Measurements from ENCODE around the gene CNEP1R1.
A peak's percentile ranks its signal among the peaks of the same experiment; 100 is the strongest.

The CNEP1R1 gene

DNA sequence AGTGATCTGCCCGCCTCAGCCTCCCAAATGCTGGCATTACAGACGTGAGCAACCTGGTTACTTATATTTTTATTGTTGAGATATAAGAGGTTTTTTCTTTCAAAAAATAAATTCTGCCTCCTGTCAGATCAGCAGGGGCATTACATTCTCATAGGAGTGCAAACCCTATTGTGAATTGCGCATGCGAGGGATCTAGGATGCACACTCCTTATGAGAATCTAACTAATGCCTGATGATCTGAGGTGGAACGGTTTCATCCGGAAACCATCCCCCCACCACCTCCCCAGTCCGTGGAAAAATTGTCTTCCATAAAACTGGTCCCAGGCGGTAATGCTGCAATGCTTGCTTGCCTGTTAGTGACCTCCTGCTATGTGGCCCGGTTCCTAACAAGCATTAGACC lies 7.5 kb upstream of the CNEP1R1 start:
- DNase-seq (ENCODE audit: low read depth in 2 of 2): no peak

DNA sequence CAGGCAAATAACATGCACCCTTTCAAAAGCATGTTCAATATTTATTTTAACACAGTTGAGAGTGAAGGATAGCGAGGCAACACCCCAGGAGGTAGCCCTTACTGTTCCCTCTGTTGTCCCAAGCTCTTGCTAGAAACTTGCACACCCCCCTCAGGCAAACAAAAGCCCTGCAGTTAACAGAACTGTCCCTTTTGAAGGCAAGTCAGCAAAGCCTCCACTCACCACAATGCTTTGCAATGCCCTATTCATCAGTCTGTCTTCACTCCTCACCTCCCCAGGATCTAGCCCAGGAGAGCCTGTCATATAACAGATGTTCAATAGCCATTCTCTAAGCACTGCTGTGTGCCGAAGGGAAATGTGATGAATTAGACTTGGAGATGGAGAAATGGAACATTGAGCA lies 3.5 kb upstream of the CNEP1R1 start:
- no peak for DNase-seq (ENCODE audit: low read depth in 2 of 2)

DNA sequence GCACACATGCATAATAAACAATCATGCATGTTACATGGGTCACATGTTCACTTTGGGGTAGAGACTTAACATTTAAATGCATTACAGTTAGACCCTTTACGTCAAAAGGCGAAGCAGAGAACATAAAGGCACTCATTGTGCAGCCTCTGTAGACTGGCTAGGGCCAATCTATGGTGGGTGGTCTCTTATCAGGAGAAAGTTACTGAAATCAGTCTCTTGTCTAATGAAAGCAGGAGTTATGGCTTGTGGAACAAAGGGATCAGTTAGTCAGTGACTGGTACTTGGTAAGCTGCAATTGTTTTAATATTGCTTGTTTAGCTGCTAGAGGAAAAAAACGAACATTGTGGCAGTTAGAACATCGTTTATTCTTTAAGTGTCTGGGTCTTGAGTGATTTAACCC lies 1.4 kb upstream of the CNEP1R1 start:
- no peak for DNase-seq (ENCODE audit: low read depth in 2 of 2)

DNA sequence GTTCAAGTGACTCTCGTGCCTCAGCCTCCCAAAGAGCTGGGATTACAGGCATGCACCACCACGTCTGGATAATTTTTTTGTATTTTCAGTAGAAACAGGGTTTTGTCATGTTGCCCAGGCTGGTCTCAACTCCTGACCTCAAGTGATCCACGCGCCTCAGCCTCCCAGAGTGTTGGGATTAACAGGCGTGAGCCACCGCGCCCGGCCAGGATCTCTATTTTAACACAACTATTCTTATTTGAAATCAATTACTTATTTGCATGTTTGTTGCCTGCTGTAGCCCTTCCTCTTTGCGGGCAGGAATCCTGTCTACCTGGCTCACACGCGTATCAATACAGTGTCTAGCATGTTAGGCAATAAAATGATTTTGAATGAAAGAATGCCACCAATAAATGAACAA lies 818 bp upstream of the CNEP1R1 start:
- no peak for DNase-seq (ENCODE audit: low read depth in 2 of 2)

DNA sequence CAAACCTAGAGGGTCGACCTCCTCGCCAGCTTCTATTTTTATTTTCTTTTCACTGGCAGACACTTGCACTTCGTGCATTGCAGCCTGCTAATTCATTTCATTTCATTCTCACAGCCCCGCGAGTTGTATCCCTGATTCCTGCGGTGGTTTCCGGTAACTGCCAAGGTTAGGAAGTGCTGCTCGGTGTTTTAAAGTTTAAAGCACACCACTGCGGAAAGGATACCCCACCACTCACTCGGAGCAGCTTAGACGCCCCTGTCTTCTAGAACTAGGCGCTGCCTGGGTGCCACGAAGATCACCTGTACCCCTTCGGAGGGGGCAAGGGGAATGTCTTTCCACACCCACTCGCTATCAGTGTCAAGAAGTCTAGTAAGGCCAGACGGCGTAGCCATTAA lies 509 bp downstream of the CNEP1R1 start:
- peak in 1 of 2 donors; percentile 2 for DNase-seq (ENCODE audit: low read depth in 2 of 2)

DNA sequence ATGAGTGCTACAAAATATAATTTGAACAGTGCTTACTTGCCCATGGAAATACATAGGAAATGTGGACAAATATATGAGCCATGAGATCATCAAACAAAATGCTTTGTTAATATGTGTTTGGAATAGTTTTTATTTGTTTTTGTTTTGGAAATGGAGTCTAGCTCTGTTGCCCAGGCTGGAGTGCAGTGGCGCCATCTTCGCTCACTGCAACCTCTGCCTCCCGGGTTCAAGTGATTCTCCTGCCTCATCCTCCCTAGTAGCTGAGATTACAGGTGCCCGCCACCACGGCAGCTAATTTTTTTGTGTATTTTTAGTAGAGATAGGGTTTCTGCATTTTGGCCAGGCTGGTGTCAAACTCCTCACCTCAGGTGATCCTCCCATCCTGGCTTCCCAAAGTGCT lies 2.8 kb downstream of the CNEP1R1 start:
- no peak for DNase-seq (ENCODE audit: low read depth in 2 of 2)

DNA sequence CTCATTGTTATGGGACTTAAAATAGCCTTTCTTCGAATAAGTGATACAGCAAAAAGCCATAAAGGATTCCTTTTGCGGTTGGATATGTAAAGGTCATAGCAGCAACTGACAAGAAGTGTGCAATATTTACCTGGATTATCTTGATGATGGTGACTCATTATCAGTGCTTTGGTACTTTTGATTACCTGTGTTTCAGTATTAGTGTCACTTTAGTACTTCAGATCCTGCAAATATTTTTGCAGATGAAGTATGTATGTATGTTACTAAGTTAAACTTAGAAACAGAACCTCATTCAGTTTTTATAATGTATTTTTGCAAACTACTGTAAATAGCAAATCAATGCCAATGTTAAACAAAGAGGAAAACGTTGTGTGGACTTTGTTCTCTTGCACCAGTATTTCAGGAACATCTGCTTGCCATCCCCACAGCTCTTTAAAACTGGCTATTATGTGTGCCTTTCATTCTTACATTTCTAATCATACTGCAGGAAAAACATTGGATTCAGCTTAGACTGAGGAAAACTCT lies 10.5 kb downstream of the CNEP1R1 start:
- no peak for DNase-seq (ENCODE audit: low read depth in 2 of 2)

DNA sequence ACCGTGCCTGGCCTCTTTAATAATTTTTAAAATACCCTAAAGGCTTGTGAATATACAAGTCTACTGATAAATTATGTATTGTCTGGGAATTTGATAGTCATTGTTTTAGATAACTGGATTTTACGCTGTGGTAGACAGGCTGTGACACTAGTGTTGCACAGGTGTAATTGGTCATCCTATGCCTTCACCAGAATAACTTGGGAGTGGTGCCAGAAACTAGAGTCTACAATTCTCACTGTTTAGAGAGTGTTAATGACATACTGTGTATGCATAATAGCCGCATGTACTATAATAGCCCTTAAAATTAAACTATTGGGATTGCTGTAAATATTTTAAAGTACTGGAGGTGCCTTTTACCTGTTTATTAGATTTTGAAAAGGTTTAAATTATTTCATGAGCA lies 11.4 kb downstream of the CNEP1R1 start:
- no peak for DNase-seq (ENCODE audit: low read depth in 2 of 2)

DNA sequence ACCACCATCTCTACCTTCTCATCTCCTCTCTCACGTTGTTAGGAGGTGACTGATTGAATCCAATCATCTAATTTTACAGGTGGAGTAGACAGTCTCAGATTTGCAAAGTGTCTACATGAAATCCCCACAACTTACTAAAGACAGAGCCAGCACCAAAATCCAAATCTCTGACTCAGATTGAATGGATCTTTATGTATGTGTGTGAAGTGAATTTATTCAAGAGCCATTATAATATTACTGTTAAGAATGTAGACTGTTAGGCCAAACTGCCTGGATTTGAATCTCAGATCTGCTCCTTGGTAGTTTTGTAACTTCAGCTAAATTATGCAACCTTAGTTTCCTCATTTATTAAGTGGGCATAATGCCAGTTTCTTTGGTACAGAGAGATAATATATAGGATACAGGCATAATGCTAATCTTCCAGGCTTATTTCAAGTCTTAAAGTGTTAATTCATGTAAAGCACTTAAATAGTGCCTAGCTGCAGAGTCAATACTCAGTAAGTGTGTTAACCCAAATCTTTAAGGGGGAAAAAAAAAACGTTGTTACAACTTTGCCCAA lies 12.7 kb downstream of the CNEP1R1 start:
- no peak for DNase-seq (ENCODE audit: low read depth in 2 of 2)

DNA sequence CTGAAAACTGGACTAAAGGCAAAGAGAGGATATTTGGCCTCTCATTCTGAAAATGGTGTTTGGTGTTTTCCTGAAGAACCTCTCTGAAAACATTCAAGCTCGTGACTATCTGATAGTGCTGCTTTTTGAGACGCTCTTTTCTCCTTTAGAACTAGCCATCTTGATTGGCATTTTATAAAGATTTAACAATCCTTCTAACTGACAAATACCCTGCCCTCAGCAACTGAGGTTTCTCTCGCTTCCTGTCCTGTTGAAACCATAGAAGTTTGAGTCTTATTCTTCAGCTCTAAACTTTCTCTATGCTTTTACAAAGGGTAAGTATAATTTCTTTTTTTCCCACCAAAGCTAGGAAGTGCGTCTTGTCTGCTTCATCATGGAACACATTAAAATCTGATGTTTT lies 13.3 kb downstream of the CNEP1R1 start:
- DNase-seq (ENCODE audit: low read depth in 2 of 2): no peak

DNA sequence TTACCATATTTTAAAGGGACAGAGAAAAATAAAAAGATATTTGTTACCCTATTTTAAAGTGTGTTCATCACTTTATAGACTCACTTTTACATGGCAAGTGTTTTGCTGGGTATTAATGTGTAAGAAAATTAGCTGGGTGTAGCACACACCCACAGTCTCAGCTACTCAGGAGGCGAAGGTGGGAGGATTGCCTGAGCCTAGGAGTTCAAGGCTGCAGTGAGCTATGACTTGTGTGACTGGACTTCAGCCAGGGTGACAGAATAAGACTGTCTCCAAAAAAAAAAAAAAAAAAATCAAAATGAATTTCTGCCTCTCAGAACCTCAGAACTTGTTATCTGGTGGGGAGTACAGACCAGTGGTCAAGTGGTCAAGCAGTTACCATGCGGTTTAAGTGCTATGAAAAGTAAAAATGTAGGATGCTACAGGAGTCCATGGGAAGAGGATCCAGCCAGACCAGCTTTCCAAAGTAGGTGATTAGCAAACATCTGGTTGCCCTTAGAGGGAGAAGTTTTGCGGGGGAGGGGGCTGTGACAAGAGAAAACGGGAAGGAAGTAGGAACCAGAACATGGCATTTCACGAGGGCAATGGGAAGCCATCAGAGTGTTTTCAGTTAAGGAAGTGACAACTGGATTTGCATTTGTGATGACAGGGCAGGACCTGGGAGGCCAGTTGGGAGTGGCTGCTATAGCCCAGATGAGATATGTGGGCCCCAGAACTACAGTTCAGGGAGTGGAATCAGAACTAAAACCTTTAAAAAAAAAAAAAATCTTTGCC lies 13.9 kb downstream of the CNEP1R1 start:
- no peak for DNase-seq (ENCODE audit: low read depth in 2 of 2)

DNA sequence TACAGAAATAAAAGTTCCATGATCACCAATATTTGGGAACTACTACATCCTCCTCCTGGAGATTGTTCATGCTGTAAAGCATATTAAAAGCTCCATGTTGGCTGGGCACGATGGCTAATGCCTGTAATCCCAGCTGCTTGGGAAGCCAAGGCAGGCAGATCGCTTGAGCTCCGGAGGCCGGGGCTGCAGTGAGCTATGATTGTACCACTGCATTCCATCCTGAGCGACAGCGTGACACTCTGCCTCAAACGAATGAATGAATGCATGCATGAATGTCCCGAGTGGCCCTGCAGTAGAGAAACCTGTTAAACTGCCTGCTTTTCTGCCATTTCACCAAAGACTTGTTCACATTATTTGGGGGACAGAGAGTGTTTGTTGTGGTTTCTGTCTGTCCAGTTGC lies 15.0 kb downstream of the CNEP1R1 start:
- no peak for DNase-seq (ENCODE audit: low read depth in 2 of 2)

DNA sequence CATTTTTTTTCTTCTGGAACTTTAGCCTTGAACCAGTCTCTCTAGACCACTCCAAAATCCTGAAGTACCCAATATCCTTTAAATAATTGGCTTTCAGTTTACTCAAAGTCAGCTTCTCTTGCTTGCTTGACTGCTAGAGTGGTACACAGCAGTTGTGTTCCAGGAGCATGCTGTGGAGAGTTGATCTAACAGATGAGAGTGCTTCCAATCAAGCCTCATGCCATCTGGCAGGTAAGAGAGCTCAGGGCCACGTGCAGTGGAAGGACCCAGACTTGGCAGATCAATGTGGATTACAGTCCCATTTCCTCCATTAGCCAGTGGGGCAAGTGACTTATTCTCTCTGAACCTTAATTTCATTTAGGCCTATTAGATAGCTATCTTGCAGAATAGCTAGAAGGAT lies 15.7 kb downstream of the CNEP1R1 start:
- DNase-seq (ENCODE audit: low read depth in 2 of 2): no peak

DNA sequence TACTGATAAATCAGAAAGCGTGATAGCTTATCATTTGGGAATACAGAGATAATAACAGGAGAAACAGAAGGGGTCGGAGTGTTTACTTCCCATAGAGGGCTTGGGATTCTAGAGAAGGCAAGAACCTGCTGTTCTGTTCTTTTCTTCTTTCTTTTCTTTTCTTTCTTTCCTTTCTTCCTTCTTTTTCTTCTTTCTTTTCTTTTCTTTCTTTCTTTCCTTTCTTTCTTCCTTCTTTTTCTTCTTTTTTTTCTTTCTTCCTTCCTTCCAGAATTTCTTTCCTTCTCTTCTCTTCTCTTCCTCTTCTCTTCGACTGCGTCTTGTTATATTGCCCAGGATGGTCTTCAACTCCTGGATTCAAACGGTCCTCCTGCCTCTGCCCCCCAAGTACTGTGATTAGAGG lies 18.3 kb downstream of the CNEP1R1 start:
- no peak for DNase-seq (ENCODE audit: low read depth in 2 of 2)

DNA sequence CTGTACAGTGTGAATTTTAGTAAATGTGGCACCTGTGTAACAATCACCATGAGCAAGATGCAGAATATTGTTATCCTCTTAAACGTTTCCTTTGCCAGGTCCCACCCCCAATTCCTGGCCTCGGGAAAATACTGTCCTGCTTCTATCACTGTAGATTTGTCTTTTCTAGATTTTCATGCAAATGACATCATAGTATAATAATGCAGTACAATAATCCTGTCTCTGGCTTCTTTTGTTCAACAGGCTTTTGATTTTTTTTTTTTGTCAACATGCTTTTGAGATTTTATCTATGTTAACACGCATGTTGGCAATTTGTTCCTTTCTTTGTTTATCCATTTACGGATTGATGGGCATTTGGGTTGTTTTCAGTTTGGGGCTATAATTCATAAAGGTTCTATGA lies 20.4 kb downstream of the CNEP1R1 start:
- no peak for DNase-seq (ENCODE audit: low read depth in 2 of 2)

DNA sequence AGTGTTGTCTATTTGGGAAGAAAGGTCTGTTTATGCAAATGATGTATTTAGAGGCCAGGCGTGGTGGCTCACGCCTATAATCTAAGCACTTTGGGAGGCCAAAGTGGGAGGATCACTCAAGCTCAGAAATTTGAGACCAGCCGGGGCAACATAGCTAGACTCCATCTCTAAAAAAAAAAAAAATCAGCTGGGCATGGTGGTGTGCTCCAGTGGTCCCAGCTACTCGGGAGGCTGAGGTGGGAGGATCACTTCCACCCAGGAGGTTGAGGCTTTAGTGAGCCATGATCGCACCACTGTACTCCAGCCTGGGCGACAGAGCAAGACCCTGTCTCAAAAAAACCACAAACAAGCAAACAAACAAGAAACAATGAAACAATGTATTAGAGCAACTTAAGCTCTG lies 21.8 kb downstream of the CNEP1R1 start:
- DNase-seq (ENCODE audit: low read depth in 2 of 2): no peak

DNA sequence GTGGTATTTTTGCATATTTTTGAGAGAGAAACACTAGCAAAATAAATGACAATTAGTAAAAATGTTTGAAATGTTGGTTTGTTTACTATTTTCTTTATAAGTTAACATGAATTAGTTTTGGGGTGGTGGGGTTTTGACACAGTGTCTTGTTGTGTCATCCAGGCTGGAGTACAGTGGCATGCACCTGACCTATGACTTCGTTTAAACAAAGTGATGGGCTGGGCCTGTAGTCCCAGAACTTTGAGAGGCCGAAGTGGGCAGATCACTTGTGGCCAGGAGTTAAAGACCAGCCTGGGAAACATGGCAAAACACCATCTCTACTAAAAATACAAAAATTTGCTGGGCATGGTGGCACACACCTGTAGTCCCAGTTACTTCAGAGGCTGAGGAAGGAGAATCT lies 22.8 kb downstream of the CNEP1R1 start:
- DNase-seq (ENCODE audit: low read depth in 2 of 2): no peak

DNA sequence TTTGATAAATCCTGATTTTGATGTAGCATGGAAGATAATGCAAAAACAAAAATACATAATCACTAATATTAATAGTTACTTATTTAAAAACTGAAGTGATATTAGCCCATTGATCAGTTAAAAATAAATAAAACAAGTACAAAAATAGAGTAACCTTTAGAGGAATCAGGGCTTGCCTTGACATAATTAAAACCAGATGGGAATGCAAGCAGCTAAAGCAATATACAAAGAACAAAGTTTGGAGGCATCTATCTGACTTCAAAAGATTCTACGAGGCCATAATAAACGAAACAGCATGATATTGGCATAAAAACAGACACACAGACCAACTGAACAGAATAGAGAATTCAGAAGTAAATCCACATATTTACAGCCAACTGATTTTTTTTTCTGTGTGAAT lies 25.8 kb downstream of the CNEP1R1 start:
- DNase-seq (ENCODE audit: low read depth in 2 of 2): no peak

DNA sequence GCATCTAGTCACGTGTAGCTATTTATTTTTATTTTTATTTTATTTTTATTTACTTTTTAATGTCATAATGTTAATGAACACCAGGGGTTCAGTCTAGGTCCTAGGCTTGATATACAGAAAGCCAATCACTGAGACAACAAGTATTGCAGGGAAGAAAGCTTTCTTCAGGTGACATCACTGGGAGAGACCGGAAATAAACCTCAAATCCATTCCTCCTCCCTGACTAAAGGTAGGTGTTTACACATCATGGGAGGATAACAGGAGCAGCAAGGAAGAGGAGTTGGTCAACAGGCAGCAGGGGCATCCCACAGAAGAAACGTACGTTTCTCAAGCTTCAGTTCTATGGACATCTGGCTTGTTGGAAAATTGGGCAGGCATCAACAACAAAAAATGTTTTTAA lies 31.2 kb downstream of the CNEP1R1 start:
- DNase-seq (ENCODE audit: low read depth in 2 of 2): no peak

DNA sequence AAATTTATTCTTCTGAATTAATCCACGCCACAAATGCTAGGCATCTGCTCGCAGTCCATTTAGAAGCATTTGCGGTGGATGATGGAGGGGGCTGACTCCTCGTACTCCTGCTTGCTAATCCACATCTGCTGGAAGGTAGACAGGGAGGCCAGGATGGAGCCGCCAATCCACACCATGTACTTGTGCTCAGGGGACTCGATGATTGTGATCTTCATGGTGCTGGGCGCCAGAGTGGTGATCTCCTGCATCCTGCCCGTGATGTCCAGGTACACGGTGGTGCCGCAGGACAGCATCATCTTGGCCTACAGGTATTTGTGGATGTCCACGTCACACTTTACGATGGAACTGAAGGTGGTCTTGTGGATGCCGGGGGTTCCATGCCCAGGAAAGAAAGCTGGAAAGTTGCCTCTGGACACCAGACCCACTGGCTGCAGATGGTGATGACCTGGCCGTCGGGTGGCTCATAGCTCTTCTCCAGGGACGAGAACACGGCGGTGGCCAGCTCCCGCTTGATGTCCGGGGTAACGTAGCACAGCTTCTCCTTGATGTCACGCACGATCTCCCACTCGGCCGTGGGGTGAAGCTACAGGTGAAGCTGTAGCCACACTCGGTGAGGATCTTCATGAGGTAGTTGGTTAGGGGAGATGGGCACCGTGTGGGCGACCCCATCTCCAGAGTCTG lies 33.2 kb downstream of the CNEP1R1 start:
- DNase-seq (ENCODE audit: low read depth in 2 of 2): no peak

DNA sequence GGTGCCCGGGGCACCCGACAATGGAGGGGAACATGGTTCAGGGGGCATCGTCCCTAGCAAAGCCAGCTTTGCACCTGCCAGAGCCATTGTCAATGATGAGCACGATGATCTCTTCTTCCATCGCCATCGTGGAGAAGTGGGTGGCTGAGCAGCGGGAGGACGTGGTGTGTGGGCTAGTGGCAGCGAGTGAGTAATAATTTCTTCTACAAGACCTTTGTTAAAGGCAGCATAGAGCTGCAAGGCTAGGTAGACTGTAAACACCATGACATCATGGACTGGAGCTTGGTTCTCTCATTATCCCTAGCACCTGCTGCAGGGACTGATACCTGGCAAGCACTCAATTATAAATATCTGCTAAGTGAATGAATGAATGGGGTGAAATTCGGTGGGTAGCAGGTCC lies 34.1 kb downstream of the CNEP1R1 start:
- no peak for DNase-seq (ENCODE audit: low read depth in 2 of 2)

DNA sequence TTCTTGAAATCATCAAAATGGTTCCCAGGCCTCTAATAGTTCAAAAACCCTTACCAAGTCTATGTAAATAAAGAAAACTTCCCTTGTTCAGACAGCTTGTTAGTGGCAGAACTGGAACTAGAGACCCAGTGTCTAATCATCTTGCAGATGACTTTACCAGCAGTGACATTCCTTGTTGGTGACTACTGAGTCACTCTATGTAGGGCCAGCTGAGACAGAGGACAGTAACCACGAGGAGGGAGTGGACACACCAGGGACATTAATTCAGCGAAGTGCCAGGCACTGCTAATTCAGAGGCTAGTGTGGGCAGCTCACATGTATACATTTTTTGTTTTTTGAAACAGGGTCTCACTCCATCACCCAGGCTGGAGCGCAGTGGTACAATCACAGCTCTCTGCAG lies 34.6 kb downstream of the CNEP1R1 start:
- DNase-seq (ENCODE audit: low read depth in 2 of 2): no peak

DNA sequence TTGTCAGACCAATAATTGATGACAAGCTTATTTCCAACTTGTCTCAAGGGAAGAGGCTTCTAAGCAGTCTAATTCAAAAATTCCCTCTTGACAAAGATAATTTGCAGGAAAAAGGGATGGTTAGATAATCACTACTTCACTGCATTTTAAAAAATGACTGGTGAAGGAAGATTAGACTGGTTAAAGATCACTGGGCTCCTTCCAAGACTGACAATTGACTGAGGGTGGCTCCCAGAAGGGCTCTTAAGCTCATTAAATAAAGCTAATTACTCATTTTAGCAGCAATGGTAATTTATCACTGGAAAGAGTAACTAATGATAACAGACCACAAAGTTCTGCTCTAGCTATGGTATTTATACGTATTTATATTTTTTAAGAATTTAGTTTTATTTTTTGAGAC lies 36.3 kb downstream of the CNEP1R1 start:
- no peak for DNase-seq (ENCODE audit: low read depth in 2 of 2)

Data from stimulated activated CD8-positive, alpha-beta memory T cell treated with anti-CD3 and anti-CD28 coated beads, Interleukin-7, amount 100 ng/mL, for 1 hour (primary cell).